ENCODE data around the gene LAGE3. TPM values are rescaled to one million over a fixed set of nuclear protein-coding genes. Genes with fewer than 3 reads are reported as not detected.

The LAGE3 gene
- total RNA-seq, 1 donor from 2014 or later: 20.0 TPM

GRCh38 chrX:154513716-154514115 is 34.6 kb upstream of the LAGE3 start:
- no peak for TF ChIP-seq EZH2 (IDR thresholded peaks at IDR 0.05; ENCODE audit: insufficient read depth, low read length)
- TF ChIP-seq CTCF (IDR thresholded peaks at IDR 0.05; ENCODE audit: insufficient read depth, low read depth, low read length): no peak
- DNase-seq (ENCODE audit: low read depth): no peak
- no peak overlapping the region for H3K9ac ChIP-seq (ENCODE audit: low read length)
- H3K9me3 ChIP-seq (ENCODE audit: insufficient read depth, low read depth, low read length): no peaks in the 10 kb centered on the region
- no peaks in the 10 kb centered on the region for H3K27me3 Mint-ChIP-seq (ENCODE audit: low read depth, unreplicated experiment)
- peaks cover 7% of the 10 kb centered on the region for H3K79me2 ChIP-seq (ENCODE audit: insufficient read depth, low read length)
- no peaks in the 10 kb centered on the region for H3K9me3 Mint-ChIP-seq (ENCODE audit: unreplicated experiment)
- H4K20me1 ChIP-seq (ENCODE audit: insufficient read depth, low read length): no peaks in the 10 kb centered on the region
- H3K4me1 Mint-ChIP-seq (ENCODE audit: low read depth, unreplicated experiment): peaks cover 5% of the 10 kb centered on the region
- H3K4me2 ChIP-seq (ENCODE audit: low read length): no peak overlapping the region
- H3K27me3 ChIP-seq (ENCODE audit: insufficient read depth, low read length): no peaks in the 10 kb centered on the region
- H3K4me3 Mint-ChIP-seq (ENCODE audit: unreplicated experiment): peak overlapping the region; percentile 71
- H3K4me1 ChIP-seq (ENCODE audit: insufficient read depth, low read length): peaks cover 10% of the 10 kb centered on the region
- H3K27ac Mint-ChIP-seq (ENCODE audit: unreplicated experiment): no peak overlapping the region
- H2AFZ ChIP-seq (ENCODE audit: low read depth, low read length): no peak overlapping the region
- FAIRE-seq: no peak
- H3K36me3 ChIP-seq (ENCODE audit: insufficient read depth, low read length): no peaks in the 10 kb centered on the region
- H3K27ac ChIP-seq (ENCODE audit: low read depth, low read length): no peak overlapping the region
- H3K4me3 ChIP-seq (ENCODE audit: insufficient read depth, low read depth, low read length): no peak overlapping the region
- H3K36me3 Mint-ChIP-seq (ENCODE audit: low read depth, unreplicated experiment): peaks cover 6% of the 10 kb centered on the region

- Histone ChIP-seq H3K4me3 (ENCODE audit: insufficient read depth, low read depth, low read length) (no peak overlapping the region), H4K20me1 (ENCODE audit: insufficient read depth, low read length) (no peaks in the 10 kb centered on the region), H2AFZ (ENCODE audit: low read depth, low read length) (no peak overlapping the region), H3K9ac (ENCODE audit: low read length) (no peak overlapping the region), H3K9me3 (ENCODE audit: insufficient read depth, low read depth, low read length) (no peaks in the 10 kb centered on the region), H3K4me1 (ENCODE audit: insufficient read depth, low read length) (peaks cover 10% of the 10 kb centered on the region), H3K27me3 (ENCODE audit: insufficient read depth, low read length) (no peaks in the 10 kb centered on the region), H3K27ac (ENCODE audit: low read depth, low read length) (no peak overlapping the region), H3K36me3 (ENCODE audit: insufficient read depth, low read length) (no peaks in the 10 kb centered on the region), H3K4me2 (ENCODE audit: low read length) (no peak overlapping the region), H3K79me2 (ENCODE audit: insufficient read depth, low read length) (peaks cover 7% of the 10 kb centered on the region)
- TF ChIP-seq CTCF (IDR thresholded peaks at IDR 0.05; ENCODE audit: insufficient read depth, low read depth, low read length) (no peak), EZH2 (IDR thresholded peaks at IDR 0.05; ENCODE audit: insufficient read depth, low read length) (no peak)
- no peaks in the 10 kb centered on the region for H3K9me3 Mint-ChIP-seq (ENCODE audit: unreplicated experiment)
- FAIRE-seq (peak; percentile 49), DNase-seq (ENCODE audit: low read depth) (no peak)
- H3K4me1 Mint-ChIP-seq (ENCODE audit: low read depth, unreplicated experiment): peaks cover 5% of the 10 kb centered on the region
- peaks cover 6% of the 10 kb centered on the region for H3K36me3 Mint-ChIP-seq (ENCODE audit: low read depth, unreplicated experiment)
- no peak overlapping the region for H3K27ac Mint-ChIP-seq (ENCODE audit: unreplicated experiment)
- no peak overlapping the region for H3K4me3 Mint-ChIP-seq (ENCODE audit: unreplicated experiment)
- no peaks in the 10 kb centered on the region for H3K27me3 Mint-ChIP-seq (ENCODE audit: low read depth, unreplicated experiment)
Observed at GRCh38 chrX:154512879-154513553, 33.9 kb upstream of the LAGE3 start.

- Histone ChIP-seq H4K20me1 (ENCODE audit: insufficient read depth, low read length) (no peaks in the 10 kb centered on the region), H3K4me1 (ENCODE audit: insufficient read depth, low read length) (peaks cover 6% of the 10 kb centered on the region), H3K4me3 (ENCODE audit: insufficient read depth, low read depth, low read length) (no peak overlapping the region), H3K79me2 (ENCODE audit: insufficient read depth, low read length) (peaks cover 7% of the 10 kb centered on the region), H3K9ac (ENCODE audit: low read length) (no peak overlapping the region), H3K4me2 (ENCODE audit: low read length) (no peak overlapping the region), H3K9me3 (ENCODE audit: insufficient read depth, low read depth, low read length) (no peaks in the 10 kb centered on the region), H3K36me3 (ENCODE audit: insufficient read depth, low read length) (no peaks in the 10 kb centered on the region), H3K27ac (ENCODE audit: low read depth, low read length) (no peak overlapping the region), H2AFZ (ENCODE audit: low read depth, low read length) (no peak overlapping the region), H3K27me3 (ENCODE audit: insufficient read depth, low read length) (no peaks in the 10 kb centered on the region)
- no peak overlapping the region for H3K27ac Mint-ChIP-seq (ENCODE audit: unreplicated experiment)
- no peaks in the 10 kb centered on the region for H3K27me3 Mint-ChIP-seq (ENCODE audit: low read depth, unreplicated experiment)
- FAIRE-seq (no peak), DNase-seq (ENCODE audit: low read depth) (no peak)
- TF ChIP-seq EZH2 (IDR thresholded peaks at IDR 0.05; ENCODE audit: insufficient read depth, low read length) (no peak), CTCF (IDR thresholded peaks at IDR 0.05; ENCODE audit: insufficient read depth, low read depth, low read length) (no peak)
- H3K9me3 Mint-ChIP-seq (ENCODE audit: unreplicated experiment): no peaks in the 10 kb centered on the region
- H3K36me3 Mint-ChIP-seq (ENCODE audit: low read depth, unreplicated experiment): peaks cover 6% of the 10 kb centered on the region
- no peak overlapping the region for H3K4me3 Mint-ChIP-seq (ENCODE audit: unreplicated experiment)
- H3K4me1 Mint-ChIP-seq (ENCODE audit: low read depth, unreplicated experiment): peaks cover 3% of the 10 kb centered on the region
Observed at GRCh38 chrX:154511761-154512160, 32.7 kb upstream of the LAGE3 start.
